B cell (primary cell): ENCODE data around the gene ODC1.

Experiments
- CTCF ChIP-seq: fragments of 200-600 bp; IDR thresholded peaks from one replicate; pipeline ENCODE4 v1.8.0; 2022; ENCODE audit warnings: antibody characterized with exemption, mild to moderate bottlenecking
- EZH2 ChIP-seq: IDR thresholded peaks from 2 replicates; pipeline ENCODE4 v1.6.1; 2012; ENCODE audit warnings: borderline replicate concordance, low read depth, mild to moderate bottlenecking, moderate library complexity, low read length; ENCODE audit not compliant: insufficient read depth, poor library complexity, severe bottlenecking

DNA sequence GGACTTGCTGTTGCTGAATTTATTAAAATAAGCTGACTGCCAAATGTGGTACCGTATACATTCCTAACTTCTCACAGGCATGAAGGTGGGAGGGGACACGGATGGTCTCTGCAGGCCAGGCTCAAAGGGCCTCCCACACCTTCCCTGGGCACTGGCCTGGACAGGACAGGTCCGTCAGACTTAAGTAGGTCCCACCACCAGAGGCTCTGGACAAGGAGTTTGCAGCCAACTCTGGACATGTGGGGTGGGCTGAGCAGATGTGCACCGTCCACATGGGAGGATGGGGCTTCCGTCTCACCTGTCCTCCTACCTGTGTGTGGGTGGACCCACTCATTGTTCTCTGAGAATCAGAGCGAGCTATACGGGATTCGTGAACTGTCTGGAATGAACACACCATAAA is 8.2 kb downstream of the ODC1 start:
- TF ChIP-seq EZH2 = no peak
- no peak for TF ChIP-seq CTCF
